HTERT RPE-1 (cell line): ENCODE data around the gene EYA3.

Source experiments
- in situ Hi-C: fragments of 300-500 bp; cut with MboI; formaldehyde crosslinking; loops from 4 replicates; pipeline ENCODE4 v1.14.3; 2020; ENCODE audit warnings: low sequenced_read_pairs

Gene EYA3

DNA sequence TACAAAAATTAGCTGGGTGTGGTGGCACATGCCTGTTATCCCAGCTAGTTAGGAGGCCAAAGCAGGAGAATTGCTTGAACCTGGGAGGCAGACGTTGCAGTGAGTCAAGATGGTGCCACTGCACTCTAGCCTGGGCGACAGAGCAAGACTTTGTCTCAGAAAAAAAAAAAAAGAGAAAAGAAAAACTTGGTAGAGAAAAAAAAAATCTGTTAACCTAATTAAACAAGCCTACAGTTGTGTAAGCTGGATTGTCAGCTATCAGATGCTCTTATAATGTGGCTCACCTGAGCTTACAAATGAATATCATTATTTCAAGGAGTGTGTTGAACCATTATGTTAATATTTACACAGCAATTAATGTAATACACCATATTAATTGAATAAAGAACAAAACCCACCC, 26.4 kb upstream of the EYA3 start:
- in situ Hi-C loops: no loop called here

DNA sequence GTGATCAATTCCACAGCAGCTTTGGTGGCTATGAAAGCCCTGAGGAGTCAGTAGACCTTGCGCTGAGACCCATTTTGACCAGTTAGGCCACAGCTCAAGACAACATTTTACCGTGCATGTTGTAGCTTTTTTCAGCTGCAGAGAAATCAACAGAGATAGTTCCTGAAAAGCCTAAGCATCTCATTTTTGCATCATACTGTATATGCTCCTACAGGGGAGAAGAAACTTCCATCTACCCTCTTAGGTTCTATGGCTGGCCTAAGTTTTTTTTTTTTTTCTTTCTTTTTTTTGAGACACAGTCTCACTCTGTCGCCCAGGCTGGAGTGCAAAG, 24.8 kb upstream of the EYA3 start:
- in situ Hi-C loops: no loop called here

DNA sequence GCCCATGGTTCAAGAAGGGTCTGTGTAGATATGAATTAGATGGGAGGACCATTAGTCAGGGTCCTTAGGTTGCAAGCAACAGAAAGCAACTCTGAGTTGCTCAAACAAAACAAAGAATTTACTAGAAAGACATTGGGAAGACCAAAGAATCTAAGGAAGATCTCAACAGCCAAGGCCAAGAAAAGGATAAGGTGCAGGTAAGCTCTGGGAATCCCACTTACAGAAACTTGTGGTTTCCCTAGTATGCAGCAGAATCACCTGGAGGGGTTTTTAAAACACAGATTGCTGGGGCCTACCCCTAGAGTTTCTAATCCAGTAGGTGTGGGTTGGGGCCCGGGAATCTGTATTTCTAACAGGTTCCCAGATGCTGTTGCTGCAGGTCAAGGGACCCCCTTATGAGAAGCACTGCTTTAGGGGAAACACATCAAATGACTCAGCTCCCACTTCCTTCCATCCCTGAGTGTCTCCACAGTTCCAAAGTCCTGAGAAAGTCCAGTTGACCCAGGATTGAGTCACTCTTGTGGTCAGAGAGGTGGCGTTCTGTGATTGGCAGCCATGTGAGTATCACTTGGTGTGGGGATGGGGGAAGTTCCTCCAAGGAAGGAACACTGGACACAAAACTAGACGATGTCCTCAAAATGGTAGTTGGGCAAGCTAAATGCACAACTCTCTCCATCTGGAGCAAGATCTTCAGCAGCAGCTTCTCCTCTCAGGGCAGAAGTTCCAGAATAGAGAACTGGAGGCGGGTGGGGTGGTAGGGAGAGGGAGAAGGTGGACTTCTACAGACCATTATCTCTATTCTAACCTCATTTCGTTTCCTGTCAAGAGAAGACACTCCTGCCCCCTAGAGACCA, 24.2 kb upstream of the EYA3 start:
- in situ Hi-C loops: no loop called here

DNA sequence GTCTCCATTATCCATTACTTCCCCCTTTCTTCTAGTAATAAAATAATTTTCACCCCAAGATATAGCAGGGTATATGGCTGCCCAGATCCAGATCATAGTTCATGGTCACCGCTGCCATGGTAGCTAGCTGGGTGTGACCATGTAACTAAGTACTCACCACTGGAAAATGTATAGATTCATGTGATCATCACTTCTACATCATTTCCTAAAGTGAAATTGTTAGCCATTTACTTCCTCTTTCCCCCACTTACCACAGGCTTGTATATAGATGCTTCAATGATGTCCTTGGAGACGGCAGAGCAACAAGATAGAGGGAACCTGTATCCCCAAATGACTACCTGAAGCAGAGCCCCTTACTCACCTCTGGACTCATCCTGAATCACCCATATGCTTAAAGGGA, 22.7 kb upstream of the EYA3 start:
- in situ Hi-C loops: no loop called here

DNA sequence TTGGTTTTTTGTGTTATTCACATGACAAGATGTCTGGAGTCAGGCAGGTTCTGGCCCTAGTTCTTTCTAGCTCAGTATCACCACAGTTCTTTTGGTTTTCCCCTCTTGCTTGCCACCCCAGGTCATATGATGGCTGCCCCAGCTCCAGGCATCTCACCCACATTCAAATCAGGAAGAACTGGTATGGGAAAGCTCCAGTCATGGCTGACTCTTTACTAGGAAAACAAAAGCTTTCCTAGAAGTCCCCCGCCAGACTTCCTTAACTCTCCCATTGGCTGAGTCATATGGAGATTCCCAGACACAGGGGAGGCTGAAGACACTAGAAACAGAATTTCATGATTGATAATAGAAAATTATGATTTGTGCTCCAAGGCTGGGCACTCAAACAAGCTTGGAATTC, 22.1 kb upstream of the EYA3 start:
- in situ Hi-C loops: no loop called here

DNA sequence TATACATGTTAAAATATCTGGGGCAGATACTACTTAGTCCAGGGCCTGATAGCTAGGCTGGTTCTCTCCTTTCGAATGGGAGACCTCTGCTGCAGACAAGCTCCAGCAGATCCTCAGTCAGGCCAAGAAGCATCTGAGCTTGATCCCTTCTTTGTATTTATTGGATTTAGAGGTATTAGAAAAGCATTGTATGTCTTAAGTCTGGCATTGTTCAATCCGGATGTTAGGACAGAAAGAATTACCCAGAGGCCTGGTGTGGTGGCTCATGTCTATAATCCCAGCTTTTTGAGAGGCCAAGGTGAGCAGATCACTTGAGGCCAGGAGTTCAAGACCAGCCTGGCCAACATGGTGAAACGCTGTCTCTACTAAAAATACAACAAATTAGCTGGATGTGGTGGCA, 21.2 kb upstream of the EYA3 start:
- in situ Hi-C loops: no loop called here

DNA sequence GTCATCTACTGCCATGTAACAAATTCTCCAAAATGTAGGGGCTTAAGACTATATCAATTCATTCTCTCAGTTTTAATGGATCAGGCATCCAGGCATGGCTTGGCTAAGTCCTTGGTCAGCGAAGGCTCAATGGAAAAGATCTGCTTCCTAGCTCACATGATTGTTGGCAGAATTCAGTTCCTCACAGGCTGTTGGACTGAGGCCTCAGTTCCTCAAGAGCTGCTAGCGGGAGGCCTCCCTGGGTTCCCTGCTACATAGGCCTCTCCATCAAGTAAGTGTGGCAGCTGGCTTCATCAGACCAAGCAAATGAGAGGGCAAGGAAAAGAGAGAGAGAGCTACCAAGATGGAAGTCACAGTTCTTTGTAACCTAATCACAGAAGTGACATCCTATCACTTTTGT, 19.6 kb upstream of the EYA3 start:
- in situ Hi-C loops: no loop called here

DNA sequence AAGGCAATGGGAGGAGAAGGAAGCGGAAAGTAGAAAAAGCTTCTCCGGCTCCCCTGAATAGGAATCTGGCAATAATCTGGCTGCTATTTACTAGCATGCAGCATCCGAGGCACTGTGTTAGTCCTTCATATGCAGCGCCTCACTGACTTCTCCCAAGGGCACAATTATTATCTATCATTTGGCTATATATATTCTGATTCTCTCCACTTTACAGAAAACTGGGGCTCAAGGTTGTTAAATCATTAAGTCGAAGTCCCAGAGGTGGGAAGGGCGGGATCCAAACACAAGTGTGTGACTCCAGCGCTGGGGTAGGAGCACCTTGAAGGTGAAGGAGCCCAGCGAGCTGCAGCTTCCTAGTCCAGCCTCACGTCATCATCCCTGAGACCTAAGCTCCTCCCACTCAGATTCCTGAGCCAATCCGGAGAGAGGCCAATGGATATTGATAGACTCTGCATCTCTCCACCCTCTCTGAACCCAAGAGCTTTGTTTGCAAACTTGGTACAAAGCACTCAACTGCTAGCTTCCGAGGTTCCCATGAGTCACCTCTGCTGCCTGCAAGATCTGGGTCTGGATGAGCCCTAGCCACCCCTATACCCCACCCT, 16.6 kb upstream of the EYA3 start:
- in situ Hi-C loops: no loop called here

DNA sequence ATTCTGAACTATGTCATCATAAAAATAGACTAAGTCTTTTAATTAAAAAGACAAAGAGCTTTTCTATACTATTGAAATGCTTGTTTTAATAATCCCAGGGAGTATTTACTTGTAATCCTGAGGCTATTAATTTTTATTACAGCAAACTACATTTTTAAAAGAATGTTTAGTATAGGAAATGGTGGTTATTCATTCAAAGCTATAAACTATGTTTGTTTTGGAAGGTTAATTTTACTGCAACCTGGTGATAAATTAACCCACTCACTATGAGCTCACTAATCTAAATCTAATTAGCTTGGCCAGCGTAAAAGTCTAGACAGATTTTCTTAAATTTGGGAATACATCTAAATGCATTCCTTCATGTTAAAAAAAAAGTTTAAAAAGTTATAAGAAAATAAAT, 13.8 kb upstream of the EYA3 start:
- in situ Hi-C loops: no loop called here

DNA sequence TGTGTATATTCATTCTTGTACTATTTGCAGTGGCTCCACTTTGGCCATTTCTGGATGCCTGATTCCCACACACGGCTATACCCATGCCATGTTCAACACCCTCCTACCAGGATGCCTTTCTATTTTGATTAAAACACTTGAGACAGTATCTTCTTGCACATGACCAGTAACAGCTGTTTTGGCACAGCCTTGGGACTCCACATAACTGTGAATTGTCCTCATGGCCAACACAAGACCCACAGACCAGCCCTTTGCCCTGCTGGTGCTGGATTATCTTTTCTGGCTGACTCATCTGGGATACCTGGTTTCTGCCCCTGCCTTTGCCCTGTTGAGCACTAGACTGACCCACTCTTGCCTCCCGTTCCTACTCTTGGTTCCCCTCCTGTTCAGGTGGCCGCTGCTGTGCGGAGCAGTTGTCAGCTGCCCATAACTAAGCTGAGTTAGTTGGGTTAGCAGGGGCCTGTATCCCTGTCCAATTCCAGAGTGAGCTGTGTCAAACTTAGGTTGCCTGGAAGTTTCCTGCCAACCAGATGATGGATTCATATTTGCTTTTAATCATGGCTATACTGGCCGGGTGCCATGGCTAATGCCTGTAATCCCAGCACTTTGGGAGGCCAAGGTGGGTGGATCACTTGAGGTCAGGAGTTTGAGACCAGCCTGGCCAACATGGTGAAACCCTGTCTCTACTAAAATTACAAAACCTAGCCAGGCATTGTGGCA, 10.8 kb upstream of the EYA3 start:
- in situ Hi-C loops: no loop called here

DNA sequence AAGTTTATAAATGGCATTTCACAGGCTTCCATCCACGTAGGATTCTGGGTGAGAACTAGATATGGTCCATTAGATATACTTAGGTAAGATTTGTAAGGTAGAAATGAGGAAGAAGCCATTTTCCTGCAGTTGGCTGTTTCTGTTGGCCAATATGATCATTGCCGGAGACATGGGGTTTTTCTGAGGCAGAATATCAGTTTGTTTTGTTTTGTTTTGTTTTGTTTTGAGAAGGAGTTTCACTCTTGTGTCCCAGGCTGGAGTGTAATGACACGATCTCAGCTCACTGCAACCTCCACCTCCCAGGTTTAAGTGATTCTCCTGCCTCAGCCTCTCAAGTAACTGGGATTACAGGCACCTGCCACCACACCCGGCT, 8.7 kb upstream of the EYA3 start:
- in situ Hi-C loops: no loop called here

DNA sequence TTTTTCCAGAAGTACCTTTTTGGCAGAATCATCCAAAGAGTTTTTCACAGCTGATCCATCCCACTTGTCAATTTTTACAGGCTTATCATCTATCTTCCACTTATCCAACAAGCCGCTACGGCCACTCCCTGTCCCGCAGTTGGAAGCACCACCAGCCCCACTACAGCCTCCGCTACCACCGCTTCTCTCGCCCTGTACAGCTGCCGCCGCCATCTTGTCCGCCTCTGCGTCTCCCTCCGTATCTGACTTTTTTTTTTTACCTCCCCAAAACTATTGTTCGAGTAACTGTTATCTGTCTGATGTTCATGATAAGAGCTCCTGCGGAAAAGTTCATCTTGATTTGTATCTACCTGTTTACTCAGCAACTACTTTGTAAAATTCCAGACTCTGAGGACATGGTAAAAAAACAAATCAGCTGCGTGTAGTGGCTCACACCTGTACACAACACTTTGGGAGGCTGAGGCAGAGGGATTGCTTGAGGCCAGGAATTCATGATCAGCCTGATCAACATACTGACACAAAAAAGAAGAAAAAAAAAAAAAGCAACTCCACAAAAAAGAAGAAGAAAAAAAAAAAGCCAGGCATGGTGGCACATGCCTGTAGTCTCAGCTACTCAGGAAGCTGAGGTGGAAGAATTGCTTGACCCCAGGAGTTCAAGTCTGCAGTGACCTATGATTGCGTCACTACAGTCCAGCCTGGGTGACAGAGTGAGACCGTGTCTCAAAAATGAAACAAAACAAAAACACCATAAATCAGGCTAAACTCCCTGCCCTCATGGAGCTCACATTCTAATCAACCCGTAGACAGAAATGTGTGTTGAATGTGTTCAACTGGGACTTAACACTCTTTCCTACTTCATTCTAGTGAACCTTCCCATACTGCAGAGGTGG, 8.0 kb upstream of the EYA3 start:
- in situ Hi-C loops: no loop called here

DNA sequence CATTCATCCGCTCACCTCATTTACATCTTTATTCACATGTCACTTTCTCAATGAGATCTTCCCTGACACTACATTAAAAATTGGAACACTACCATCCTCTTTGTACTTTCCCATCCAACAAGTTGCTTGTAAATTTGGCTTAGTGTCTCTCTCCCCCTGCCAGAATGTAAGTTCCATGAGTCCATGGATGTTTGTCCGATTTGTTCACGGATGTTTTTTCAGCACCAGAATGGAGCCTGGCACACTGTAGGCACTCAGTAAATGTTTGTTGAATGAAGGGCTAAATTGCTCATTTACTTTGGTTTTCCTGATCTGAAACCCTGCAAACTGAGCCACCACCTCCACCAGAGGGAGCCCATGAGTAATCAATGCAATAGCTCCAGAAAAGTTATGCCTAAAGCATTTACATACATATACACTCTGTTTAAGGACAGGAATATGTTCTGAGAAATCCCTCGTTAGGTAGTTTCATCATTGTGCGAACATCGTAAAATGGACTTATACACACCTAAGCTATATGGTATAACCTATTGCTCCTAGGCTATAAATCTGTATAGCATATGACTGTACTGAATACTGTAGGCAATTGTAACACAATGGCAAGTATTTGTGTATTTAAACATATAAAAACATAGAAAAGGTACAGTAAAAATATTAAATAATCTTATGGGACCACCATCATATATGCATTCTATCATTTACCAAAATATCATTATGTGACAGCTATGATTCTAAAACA, 2.8 kb upstream of the EYA3 start:
- in situ Hi-C loops: no loop called here

DNA sequence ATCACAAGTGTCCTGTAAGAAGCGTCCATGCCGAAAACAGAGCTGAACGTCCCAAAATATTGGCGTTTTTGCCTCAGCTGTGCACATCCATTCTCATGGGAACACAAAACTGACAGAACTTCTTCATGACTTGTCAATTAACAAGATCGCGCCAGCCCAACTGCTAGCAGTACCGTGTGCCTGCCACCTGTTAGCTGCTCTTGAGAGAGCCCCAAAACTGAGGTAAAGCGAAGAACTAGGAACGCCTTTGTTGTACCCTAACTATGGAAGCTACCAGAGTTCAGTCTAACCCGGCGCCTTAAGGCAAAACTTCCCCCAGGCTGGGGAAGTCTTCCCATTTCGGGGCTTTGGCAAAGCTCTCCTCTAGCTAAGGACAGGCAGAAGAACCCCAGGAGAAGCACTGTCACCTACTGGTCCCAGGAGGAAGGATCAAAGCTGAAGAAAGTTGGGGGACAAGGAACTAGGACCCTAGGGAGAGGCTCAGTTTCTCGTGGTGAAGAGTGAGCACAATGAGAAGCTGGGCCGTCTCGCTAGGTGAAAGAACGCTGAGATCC, 719 bp downstream of the EYA3 start:
- in situ Hi-C loops: no loop called here

DNA sequence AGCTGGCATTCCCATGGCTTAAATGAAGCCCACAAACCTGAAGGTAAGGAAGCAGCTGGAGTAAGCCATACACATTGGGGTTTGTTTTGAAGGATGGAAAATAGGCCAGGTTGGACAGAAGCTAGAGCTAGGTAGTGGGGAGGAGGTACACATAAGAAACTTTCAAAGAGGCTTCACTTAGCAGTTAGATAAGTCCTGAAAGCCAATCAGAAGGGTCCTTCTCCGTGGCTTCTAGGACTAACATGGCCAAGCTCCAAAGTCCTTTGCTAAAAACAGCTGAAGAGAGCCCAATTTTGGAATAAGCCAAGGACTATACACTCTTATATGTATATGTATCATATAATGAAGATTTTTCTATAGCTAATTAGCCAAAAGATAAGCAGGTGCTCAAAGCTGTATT, 1.8 kb downstream of the EYA3 start:
- in situ Hi-C loops: no loop called here

DNA sequence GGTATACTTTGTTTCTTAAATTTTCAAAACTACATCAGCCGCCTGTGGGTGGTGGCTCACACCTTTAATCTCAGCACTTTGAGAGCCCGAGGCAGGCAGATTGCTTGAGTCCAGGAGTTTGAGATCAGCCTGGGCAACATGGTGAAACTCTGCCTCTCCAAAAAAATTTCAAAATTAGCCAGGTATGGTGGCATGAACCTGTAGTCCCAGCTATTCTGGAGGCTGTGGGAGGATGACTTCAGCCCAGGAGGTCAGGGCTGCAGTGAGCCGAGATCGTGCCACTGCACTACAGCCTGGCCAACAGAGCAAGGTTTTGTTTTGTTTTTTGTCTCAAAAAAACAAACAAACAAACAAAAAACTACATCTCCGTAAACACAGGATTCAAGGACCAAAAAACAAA, 3.3 kb downstream of the EYA3 start:
- in situ Hi-C loops: no loop called here

DNA sequence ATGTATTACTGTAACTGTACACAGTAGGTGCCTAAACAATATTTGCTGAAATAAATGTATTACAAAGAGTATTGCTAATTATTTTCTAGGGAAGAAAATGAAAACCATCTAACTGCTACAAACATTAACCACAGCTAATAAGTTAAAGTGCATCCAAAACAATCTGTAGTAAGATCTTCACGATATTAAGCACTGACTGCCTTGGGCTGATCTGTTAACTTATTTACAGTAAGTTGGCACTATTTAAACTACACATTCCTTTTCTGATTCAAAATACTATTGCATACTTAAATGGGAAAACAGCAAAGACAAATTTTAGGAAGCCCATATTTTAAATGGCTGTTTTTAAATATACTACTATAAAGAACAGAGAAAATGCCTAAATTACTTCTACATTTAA, 4.5 kb downstream of the EYA3 start:
- in situ Hi-C loops: no loop called here

DNA sequence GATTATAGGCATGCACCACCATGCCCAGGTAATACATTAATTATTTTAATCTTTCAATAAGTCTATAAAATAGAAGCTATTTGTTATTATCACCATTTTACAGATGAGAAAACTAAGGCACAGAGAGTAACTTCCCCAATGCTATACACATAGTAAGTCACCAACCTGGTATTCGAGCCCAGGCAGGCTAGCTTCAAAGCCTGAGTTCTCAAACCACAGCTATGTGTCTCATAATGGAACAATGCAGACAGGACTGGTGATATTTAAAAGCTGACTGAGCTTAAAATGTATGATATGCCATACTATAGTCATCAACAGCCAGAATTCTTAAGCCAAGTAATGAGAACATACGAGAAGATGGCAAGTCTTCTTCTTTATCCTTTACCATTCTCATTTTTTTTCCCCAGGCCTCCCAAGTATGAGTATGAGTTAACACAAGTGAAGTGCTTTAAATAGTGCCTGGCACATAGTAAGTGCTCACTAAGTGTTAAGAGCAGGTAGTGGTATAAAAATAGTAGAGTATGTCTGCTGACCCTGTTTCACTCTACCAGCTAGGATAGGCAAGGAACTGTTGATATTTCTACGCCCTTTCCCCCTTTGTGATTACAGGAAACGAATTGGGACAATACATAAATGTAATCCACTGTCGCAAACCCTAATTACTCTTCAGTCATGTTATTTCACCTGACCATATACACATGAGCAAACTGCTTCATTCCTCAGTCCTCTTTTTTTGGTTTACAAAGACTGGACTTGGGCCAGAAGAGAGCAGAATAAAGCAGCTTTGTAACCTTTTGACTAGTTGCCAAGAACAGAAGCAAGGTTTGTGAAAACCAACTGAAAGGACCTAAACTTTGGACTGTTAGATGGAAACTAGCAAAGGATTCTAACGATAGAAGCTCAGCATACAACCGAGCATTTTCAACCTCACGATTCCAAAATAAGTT, 9.5 kb downstream of the EYA3 start:
- in situ Hi-C loops: no loop called here

DNA sequence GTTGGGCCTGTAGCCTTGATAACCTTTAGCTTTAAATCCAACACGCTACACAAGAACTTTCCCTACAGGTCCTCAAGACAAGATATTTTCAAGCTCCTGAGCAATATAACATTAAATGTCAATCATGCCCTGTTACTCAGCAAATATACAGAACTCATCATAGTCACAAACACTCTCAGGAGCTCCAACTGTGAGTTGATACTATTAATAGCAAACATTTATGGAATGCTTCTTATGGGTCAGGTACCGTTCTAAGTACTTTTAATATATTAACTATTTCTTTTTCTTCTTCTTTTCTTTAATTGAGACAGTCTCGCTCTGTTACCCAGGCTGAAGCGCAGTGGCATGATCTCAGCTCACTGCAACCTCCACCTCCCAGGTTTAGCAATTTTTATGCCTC, 10.1 kb downstream of the EYA3 start:
- in situ Hi-C loops: no loop called here
